ENCODE measurements around the gene REPS2.

- TF ChIP-seq, protein P1, sequence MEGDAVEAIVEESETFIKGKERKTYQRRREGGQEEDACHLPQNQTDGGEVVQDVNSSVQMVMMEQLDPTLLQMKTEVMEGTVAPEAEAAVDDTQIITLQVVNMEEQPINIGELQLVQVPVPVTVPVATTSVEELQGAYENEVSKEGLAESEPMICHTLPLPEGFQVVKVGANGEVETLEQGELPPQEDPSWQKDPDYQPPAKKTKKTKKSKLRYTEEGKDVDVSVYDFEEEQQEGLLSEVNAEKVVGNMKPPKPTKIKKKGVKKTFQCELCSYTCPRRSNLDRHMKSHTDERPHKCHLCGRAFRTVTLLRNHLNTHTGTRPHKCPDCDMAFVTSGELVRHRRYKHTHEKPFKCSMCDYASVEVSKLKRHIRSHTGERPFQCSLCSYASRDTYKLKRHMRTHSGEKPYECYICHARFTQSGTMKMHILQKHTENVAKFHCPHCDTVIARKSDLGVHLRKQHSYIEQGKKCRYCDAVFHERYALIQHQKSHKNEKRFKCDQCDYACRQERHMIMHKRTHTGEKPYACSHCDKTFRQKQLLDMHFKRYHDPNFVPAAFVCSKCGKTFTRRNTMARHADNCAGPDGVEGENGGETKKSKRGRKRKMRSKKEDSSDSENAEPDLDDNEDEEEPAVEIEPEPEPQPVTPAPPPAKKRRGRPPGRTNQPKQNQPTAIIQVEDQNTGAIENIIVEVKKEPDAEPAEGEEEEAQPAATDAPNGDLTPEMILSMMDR (IDR thresholded peaks at IDR 0.05; ENCODE audit: low read depth, low read length, poor library complexity, severe bottlenecking) = no peak
- no peak for TF ChIP-seq EZH2phosphoT487 (IDR thresholded peaks at IDR 0.05; ENCODE audit: borderline replicate concordance, low read length)
Observed at GRCh38 chrX:16958356-16958755, 11.9 kb downstream of the REPS2 start.

Data from DOHH2 (cell line).